Keratinocyte (primary cell): ENCODE data around the gene LZTS2. TPM values are rescaled to one million over a fixed set of nuclear protein-coding genes. Genes with fewer than 3 reads are reported as not detected.

Experiments
- DNase-seq: peaks from one replicate; pipeline ENCODE4 v3.0.0-alpha.2; 2011; ENCODE audit warnings: low read depth, missing footprints, low spot score
- FAIRE-seq: peaks from 2 replicates; lab custom pipeline; 2011; peaks lifted over from hg19 to GRCh38; lab: Jason Lieb, UNC
- H2AFZ ChIP-seq: 2 replicates; pipeline ENCODE4 v1.6.0; 2012; ENCODE audit warnings: low read length, control low read depth, inconsistent platforms; ENCODE audit not compliant: control insufficient read depth
- H3K27ac ChIP-seq: 2 replicates; pipeline ENCODE4 v1.5.1; 2011; ENCODE audit warnings: low read length; ENCODE audit not compliant: control insufficient read depth, insufficient read depth
- H3K27me3 ChIP-seq: 3 replicates; pipeline ENCODE4 v1.6.0; 2011; ENCODE audit warnings: low read length; ENCODE audit not compliant: control insufficient read depth, insufficient read depth; ENCODE audit errors: extremely low read depth
- H3K36me3 ChIP-seq, 2 experiments: 2 replicates in 1 of 2; 3 replicates in 1 of 2; pipeline ENCODE4 v1.5.1; 2011; ENCODE audit warnings: low read length in 2 of 2, mild to moderate bottlenecking in 1 of 2; ENCODE audit not compliant: control insufficient read depth in 2 of 2, insufficient read depth in 2 of 2; ENCODE audit errors: extremely low read depth in 1 of 2
- H3K4me1 ChIP-seq: 3 replicates; pipeline ENCODE4 v1.5.1; 2011; ENCODE audit warnings: low read length; ENCODE audit not compliant: control insufficient read depth, insufficient read depth; ENCODE audit errors: extremely low read depth
- H3K4me2 ChIP-seq: 3 replicates; pipeline ENCODE4 v1.6.0; 2011; ENCODE audit warnings: low read depth, low read length; ENCODE audit not compliant: control insufficient read depth, insufficient read depth; ENCODE audit errors: extremely low read depth
- H3K4me3 ChIP-seq, 3 experiments: fragments of 200-600 bp in 1 of 3; sonication (generic) in 1 of 3; 2 replicates in 2 of 3; 3 replicates in 1 of 3; pipeline ENCODE4 v1.5.1; 2011 to 2016; ENCODE audit warnings: low read length in 3 of 3, mild to moderate bottlenecking in 3 of 3, control low read depth in 2 of 3, inconsistent platforms in 1 of 3, low read depth in 1 of 3, mixed read lengths in 1 of 3, mixed run types in 1 of 3, moderate library complexity in 1 of 3; ENCODE audit not compliant: control insufficient read depth in 2 of 3, insufficient read depth in 2 of 3; ENCODE audit errors: extremely low read depth in 1 of 3
- H3K79me2 ChIP-seq: 2 replicates; pipeline ENCODE4 v1.6.0; 2012; ENCODE audit warnings: low read length; ENCODE audit not compliant: control insufficient read depth, insufficient read depth
- H3K9ac ChIP-seq: 3 replicates; pipeline ENCODE4 v1.6.0; 2011; ENCODE audit warnings: low read length; ENCODE audit not compliant: control insufficient read depth, insufficient read depth; ENCODE audit errors: extremely low read depth
- H3K9me1 ChIP-seq: 3 replicates; pipeline ENCODE4 v1.6.0; 2011; ENCODE audit warnings: low read length; ENCODE audit not compliant: control insufficient read depth, insufficient read depth; ENCODE audit errors: extremely low read depth
- H3K9me3 ChIP-seq: 2 replicates; pipeline ENCODE4 v1.5.1; 2012; ENCODE audit warnings: low read depth, low read length; ENCODE audit not compliant: control insufficient read depth
- H4K20me1 ChIP-seq: 3 replicates; pipeline ENCODE4 v1.6.0; 2011; ENCODE audit warnings: low read length; ENCODE audit not compliant: control insufficient read depth, insufficient read depth; ENCODE audit errors: extremely low read depth
- EZH2 ChIP-seq: IDR thresholded peaks from one replicate; pipeline ENCODE4 v1.6.1; 2012; ENCODE audit warnings: inconsistent platforms, mild to moderate bottlenecking, low read length, moderate library complexity
- dilution Hi-C: fragments of 300-500 bp; cut with MboI; formaldehyde crosslinking; loops from one replicate; pipeline ENCODE4 v1.7.0; 2020; ENCODE audit warnings: low sequenced_read_pairs; ENCODE audit not compliant: extremely low pct_ligation_motif_present
- polyA plus RNA-seq, 5 experiments: library from polyadenylated mRNA; depleted of rRNA in 3 of 5; stranded (reverse) in 3 of 5; stranded (forward) in 1 of 5; unstranded in 1 of 5; fragments of >200 nt; gene quantifications; 1 replicate in 1 of 5; 2 replicates in 3 of 5; 3 replicates in 1 of 5; pipeline versions ENCODE4 v1.2.1 to v1.2.3, GENCODE V29; 2011 to 2012; ENCODE audit warnings: missing spikeins in 2 of 5, low read depth in 1 of 5, low replicate concordance in 1 of 5
- TF ChIP-seq, protein P1 (sequence below), 3 experiments: IDR thresholded peaks in 1 of 3; conservative IDR thresholded peaks in 1 of 3; optimal IDR thresholded peaks in 1 of 3; 2 replicates in 2 of 3; 3 replicates in 1 of 3; pipeline versions ENCODE3 to v1.5.1; 2011; ENCODE audit warnings: low read length in 3 of 3, mild to moderate bottlenecking in 3 of 3, moderate library complexity in 2 of 3, control low read depth in 1 of 3, inconsistent platforms in 1 of 3; ENCODE audit not compliant: insufficient read depth in 2 of 3; ENCODE audit errors: extremely low read depth in 1 of 3

LZTS2 gene
- polyA plus RNA-seq, 1 donor (not counting 4 experiments of a cell fraction or from before 2014, with no cell fraction given), result 18.6 TPM

DNA sequence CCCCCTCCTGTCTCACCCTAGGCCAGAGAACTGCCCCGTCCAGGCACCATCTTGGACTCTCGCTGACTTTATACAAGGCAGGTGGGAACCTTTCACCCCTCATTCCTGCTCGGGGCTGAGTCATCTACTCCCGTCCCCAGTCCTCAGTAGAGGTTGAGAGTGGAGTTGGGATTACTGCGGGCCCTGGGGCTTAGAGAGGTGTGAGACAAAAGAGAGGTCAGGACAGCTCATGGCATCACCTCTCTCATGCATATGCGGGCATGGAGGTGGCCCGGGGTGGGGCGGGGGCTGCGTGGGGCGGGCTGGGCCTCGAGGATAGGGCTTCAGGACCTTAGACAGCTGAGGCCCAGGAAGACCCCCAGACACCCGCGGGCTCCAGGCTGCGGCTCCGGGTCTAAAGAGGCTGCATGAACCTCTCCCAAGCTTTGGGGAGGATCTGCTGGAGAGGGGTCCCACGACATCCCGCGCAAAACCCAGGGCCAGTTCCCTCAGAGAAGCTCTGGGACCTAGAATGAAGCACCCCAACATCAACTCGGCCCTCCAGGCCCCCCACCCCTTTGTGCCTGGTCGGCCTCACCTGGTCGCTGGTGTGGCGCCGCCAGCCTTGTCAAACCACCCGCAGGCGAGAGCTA, 31.0 kb downstream of the LZTS2 start:
- peak overlapping the region; percentile 99 for H3K4me2 ChIP-seq
- H3K27me3 ChIP-seq, result peaks cover 9% of the 10 kb centered on the region
- peaks cover 6 to 10% of the 10 kb centered on the region in 2 experiments for H3K36me3 ChIP-seq
- H2AFZ ChIP-seq, result peak overlapping the region; percentile 65
- dilution Hi-C loops, result no loop called here
- H3K9me3 ChIP-seq, result no peaks in the 10 kb centered on the region
- FAIRE-seq, result no peak
- peaks cover 27% of the 10 kb centered on the region for H3K4me1 ChIP-seq
- H3K79me2 ChIP-seq, result peaks cover 5% of the 10 kb centered on the region
- no peaks in the 10 kb centered on the region for H3K9me1 ChIP-seq
- peak overlapping the region; percentile 64 to 86 (median 80) for H3K4me3 ChIP-seq
- no peaks in the 10 kb centered on the region for H4K20me1 ChIP-seq
- H3K9ac ChIP-seq, result peak overlapping the region; percentile 77
- no peak for DNase-seq
- H3K27ac ChIP-seq, result no peak overlapping the region
- no peak for TF ChIP-seq EZH2
- TF ChIP-seq, protein P1, sequence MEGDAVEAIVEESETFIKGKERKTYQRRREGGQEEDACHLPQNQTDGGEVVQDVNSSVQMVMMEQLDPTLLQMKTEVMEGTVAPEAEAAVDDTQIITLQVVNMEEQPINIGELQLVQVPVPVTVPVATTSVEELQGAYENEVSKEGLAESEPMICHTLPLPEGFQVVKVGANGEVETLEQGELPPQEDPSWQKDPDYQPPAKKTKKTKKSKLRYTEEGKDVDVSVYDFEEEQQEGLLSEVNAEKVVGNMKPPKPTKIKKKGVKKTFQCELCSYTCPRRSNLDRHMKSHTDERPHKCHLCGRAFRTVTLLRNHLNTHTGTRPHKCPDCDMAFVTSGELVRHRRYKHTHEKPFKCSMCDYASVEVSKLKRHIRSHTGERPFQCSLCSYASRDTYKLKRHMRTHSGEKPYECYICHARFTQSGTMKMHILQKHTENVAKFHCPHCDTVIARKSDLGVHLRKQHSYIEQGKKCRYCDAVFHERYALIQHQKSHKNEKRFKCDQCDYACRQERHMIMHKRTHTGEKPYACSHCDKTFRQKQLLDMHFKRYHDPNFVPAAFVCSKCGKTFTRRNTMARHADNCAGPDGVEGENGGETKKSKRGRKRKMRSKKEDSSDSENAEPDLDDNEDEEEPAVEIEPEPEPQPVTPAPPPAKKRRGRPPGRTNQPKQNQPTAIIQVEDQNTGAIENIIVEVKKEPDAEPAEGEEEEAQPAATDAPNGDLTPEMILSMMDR (optimal IDR thresholded peaks at IDR 0.05 in 1 of 3, IDR thresholded peaks at IDR 0.05 in 1 of 3, conservative IDR thresholded peaks at IDR 0.05 in 1 of 3; ENCODE audit: extremely low read depth in 1 of 3, insufficient read depth in 2 of 3, low read length in 3 of 3), result no peak

DNA sequence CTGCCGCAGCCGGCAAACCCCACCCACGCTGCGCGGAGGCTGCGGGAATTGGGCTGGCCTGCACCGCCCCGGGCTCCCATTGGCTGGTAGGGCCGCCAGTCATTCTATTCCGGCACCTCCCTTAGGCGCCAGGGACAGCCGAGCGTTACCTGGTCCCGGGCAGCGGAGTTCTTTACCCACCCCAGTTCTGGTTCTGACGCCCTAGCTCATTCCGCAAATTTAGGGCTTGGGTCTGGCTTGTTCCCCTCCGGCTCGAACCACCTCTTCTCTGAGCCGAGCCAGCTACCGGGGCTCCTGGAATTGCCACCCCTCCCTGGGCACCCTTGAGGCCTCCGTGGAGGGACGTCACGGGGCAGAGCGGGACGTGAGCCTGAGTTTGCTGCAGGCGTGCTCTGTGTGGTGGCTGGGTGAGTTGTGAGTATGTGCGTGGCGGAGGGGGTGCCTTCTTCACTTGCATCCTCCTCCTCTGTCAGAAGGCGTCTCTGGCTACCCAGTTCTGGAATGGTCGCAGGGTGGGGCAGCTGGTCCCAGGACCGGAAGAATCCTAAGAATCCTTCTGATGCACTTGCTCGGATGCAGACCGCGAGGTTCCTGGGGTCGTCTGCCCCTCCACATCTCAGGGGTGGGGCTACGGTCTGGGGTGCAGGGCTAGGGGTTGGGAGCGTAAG, 31.7 kb downstream of the LZTS2 start, which contains the start of the genes PDZD7 and SFXN3:
PDZD7 (minus strand) TSS at position 2 of the 668 bp plus-strand sequence. CDS start 910 bp downstream, outside the sequence.
SFXN3 (plus strand) TSS at position 107 of the 668 bp plus-strand sequence. CDS start 3,461 bp downstream, outside the sequence.
- H2AFZ ChIP-seq, result peak within 1 kb of the TSS; percentile 81
- no peak for FAIRE-seq
- H3K79me2 ChIP-seq, result peaks cover 5% of the 10 kb centered on the region
- peaks cover 9% of the 10 kb centered on the region for H3K27me3 ChIP-seq
- no peak for DNase-seq
- peak within 1 kb of the TSS; percentile 84 for H3K27ac ChIP-seq
- H3K9me3 ChIP-seq, result no peaks in the 10 kb centered on the region
- H3K4me2 ChIP-seq, result peak within 1 kb of the TSS; percentile 99
- H3K9me1 ChIP-seq, result no peaks in the 10 kb centered on the region
- peaks cover 27% of the 10 kb centered on the region for H3K4me1 ChIP-seq
- peak within 1 kb of the TSS; percentile 77 for H3K9ac ChIP-seq
- no peak for TF ChIP-seq EZH2
- TF ChIP-seq, protein P1 (optimal IDR thresholded peaks at IDR 0.05 in 1 of 3, IDR thresholded peaks at IDR 0.05 in 1 of 3, conservative IDR thresholded peaks at IDR 0.05 in 1 of 3; ENCODE audit: extremely low read depth in 1 of 3, insufficient read depth in 2 of 3, low read length in 3 of 3), result no peak
- dilution Hi-C loops, result no loop called here
- H4K20me1 ChIP-seq, result no peaks in the 10 kb centered on the region
- peaks cover 9 to 16% of the 10 kb centered on the region in 2 experiments for H3K36me3 ChIP-seq
- peak within 1 kb of the TSS; percentile 64 to 86 (median 80) for H3K4me3 ChIP-seq
